ENCODE measurements around the gene GPS1.

The GPS1 gene

DNA sequence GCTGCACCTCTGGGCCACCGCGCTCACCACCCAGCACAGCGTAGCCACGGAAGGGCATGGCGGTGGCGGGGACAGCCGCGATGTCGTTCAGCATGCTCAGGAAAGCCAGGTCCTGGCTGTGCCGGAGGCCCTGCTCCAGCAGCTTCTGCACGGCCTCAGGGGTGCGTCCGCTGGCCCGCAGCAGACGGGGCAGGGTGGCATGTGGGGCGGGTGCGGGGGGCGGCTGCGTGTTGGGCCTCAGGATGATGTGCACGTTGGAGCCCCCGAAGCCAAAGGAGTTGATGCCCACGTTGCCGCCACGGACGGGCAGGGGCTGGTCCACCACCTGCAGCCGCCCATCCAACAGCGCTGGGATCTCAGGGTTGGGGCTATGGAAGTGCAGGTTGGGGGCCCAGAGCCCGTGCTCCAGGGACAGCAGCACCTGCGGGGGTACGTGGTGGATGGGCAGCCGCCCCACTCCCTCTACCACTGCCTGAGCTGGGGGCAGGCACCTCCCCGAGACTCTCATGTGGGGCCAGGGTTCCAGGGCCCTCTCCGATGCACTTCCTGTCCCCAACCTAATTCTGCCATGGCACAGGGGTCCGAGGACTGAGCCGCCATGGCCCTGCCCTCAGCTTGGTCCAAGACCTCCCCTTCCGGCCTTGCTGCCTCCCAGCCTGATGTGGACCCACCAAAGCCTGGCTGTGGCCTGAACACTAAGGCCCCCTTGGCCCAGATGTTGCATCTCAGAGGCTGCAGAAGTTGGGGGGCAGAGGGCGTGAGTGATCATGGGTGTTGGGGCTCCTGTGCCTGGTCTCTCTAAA, 39.8 kb downstream of the GPS1 start:
- TF ChIP-seq CREB1 (IDR thresholded peaks at IDR 0.05; ENCODE audit: low read depth): no peak
- no peak for TF ChIP-seq ZBTB7A (IDR thresholded peaks at IDR 0.05; ENCODE audit: low read depth)
- no peak for TF ChIP-seq TCF12 (IDR thresholded peaks at IDR 0.05; ENCODE audit: low read depth)
- TF ChIP-seq USF1 (IDR thresholded peaks at IDR 0.05): no peak
- no peak for TF ChIP-seq MAX (IDR thresholded peaks at IDR 0.05)
- TF ChIP-seq NFIC (IDR thresholded peaks at IDR 0.05): no peak
- no peak for TF ChIP-seq TEAD4 (IDR thresholded peaks at IDR 0.05)
- TF ChIP-seq, protein P1, sequence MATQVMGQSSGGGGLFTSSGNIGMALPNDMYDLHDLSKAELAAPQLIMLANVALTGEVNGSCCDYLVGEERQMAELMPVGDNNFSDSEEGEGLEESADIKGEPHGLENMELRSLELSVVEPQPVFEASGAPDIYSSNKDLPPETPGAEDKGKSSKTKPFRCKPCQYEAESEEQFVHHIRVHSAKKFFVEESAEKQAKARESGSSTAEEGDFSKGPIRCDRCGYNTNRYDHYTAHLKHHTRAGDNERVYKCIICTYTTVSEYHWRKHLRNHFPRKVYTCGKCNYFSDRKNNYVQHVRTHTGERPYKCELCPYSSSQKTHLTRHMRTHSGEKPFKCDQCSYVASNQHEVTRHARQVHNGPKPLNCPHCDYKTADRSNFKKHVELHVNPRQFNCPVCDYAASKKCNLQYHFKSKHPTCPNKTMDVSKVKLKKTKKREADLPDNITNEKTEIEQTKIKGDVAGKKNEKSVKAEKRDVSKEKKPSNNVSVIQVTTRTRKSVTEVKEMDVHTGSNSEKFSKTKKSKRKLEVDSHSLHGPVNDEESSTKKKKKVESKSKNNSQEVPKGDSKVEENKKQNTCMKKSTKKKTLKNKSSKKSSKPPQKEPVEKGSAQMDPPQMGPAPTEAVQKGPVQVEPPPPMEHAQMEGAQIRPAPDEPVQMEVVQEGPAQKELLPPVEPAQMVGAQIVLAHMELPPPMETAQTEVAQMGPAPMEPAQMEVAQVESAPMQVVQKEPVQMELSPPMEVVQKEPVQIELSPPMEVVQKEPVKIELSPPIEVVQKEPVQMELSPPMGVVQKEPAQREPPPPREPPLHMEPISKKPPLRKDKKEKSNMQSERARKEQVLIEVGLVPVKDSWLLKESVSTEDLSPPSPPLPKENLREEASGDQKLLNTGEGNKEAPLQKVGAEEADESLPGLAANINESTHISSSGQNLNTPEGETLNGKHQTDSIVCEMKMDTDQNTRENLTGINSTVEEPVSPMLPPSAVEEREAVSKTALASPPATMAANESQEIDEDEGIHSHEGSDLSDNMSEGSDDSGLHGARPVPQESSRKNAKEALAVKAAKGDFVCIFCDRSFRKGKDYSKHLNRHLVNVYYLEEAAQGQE (IDR thresholded peaks at IDR 0.05; ENCODE audit: low read depth): no peak
- no peak for TF ChIP-seq EP300 (IDR thresholded peaks at IDR 0.05; ENCODE audit: borderline replicate concordance)
- TF ChIP-seq FOXM1 (IDR thresholded peaks at IDR 0.05; ENCODE audit: borderline replicate concordance, low read depth): no peak
- TF ChIP-seq RAD21 (IDR thresholded peaks at IDR 0.05; ENCODE audit: low read depth): no peak
- TF ChIP-seq EGR1 (IDR thresholded peaks at IDR 0.05): no peak

DNA sequence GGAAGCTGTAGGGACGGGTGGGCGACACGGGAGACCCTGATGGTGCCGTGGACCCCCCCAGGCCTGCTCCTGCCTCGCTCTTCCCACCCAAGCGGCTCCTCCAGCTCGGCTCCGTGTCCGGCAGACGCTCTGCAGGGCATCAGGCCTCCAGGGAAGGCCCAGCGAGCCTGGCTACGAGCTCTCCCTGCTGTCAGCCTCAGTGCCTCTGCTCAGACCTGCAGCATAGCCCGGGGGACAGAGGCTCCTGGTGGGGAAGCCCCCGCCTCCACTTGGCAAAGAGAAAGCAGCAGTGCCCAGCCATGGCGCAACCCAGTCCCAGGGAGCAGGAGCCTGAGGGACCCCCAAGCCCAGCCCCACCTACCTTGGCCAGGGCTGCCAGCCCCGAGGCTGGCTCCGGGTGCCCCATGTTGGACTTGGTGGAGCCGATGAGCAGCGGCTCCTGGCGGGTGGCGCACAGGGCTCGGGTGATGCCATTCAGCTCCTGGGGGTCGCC, 40.4 kb downstream of the GPS1 start:
- TF ChIP-seq YY1 (IDR thresholded peaks at IDR 0.05; ENCODE audit: low read depth) (no peak), ZBTB7A (IDR thresholded peaks at IDR 0.05; ENCODE audit: low read depth) (no peak), RAD21 (IDR thresholded peaks at IDR 0.05; ENCODE audit: low read depth) (no peak), EGR1 (IDR thresholded peaks at IDR 0.05) (no peak)

- TF ChIP-seq CEBPB (IDR thresholded peaks at IDR 0.05): no peak
- TF ChIP-seq USF1 (IDR thresholded peaks at IDR 0.05): no peak
- TF ChIP-seq, protein P1 (IDR thresholded peaks at IDR 0.05; ENCODE audit: low read depth): no peak
- TF ChIP-seq NFIC (IDR thresholded peaks at IDR 0.05): no peak
- TF ChIP-seq EP300 (IDR thresholded peaks at IDR 0.05; ENCODE audit: borderline replicate concordance): no peak
- TF ChIP-seq ZBTB7A (IDR thresholded peaks at IDR 0.05; ENCODE audit: low read depth): no peak
- no peak for TF ChIP-seq TCF12 (IDR thresholded peaks at IDR 0.05; ENCODE audit: low read depth)
- TF ChIP-seq MAX (IDR thresholded peaks at IDR 0.05): no peak
- TF ChIP-seq CREB1 (IDR thresholded peaks at IDR 0.05; ENCODE audit: low read depth): no peak
- TF ChIP-seq RAD21 (IDR thresholded peaks at IDR 0.05; ENCODE audit: low read depth): no peak
- no peak for TF ChIP-seq YY1 (IDR thresholded peaks at IDR 0.05; ENCODE audit: low read depth)
- TF ChIP-seq FOXM1 (IDR thresholded peaks at IDR 0.05; ENCODE audit: borderline replicate concordance, low read depth): no peak
- no peak for TF ChIP-seq EGR1 (IDR thresholded peaks at IDR 0.05)
- no peak for TF ChIP-seq TEAD4 (IDR thresholded peaks at IDR 0.05)
- TF ChIP-seq TAF1 (IDR thresholded peaks at IDR 0.05; ENCODE audit: low read depth): no peak
These were observed 40.9 kb downstream of the GPS1 start for GRCh38 chr17:82092628-82092994.

- TF ChIP-seq RAD21 (IDR thresholded peaks at IDR 0.05; ENCODE audit: low read depth): no peak
- no peak for TF ChIP-seq ZBTB7A (IDR thresholded peaks at IDR 0.05; ENCODE audit: low read depth)
- no peak for TF ChIP-seq TEAD4 (IDR thresholded peaks at IDR 0.05)
- no peak for TF ChIP-seq EP300 (IDR thresholded peaks at IDR 0.05; ENCODE audit: borderline replicate concordance)
- TF ChIP-seq MAX (IDR thresholded peaks at IDR 0.05): no peak
- no peak for TF ChIP-seq TAF1 (IDR thresholded peaks at IDR 0.05; ENCODE audit: low read depth)
- no peak for TF ChIP-seq YY1 (IDR thresholded peaks at IDR 0.05; ENCODE audit: low read depth)
These were observed 41.5 kb downstream of the GPS1 start for GRCh38 chr17:82092995-82093751.

Data from Ishikawa (cell line).